AG09319 (cell line): ENCODE data around the gene AGTR1.

Source experiments
- DNase-seq: peaks from one replicate; pipeline ENCODE4 v3.0.0-alpha.2; 2010; ENCODE audit warnings: low read depth; ENCODE audit errors: extremely low read depth
- CTCF ChIP-seq: IDR thresholded peaks from 2 replicates; pipeline ENCODE4 v1.5.1; 2011; ENCODE audit warnings: low read depth, mild to moderate bottlenecking, inconsistent platforms, low read length, moderate library complexity

AGTR1 gene

DNA sequence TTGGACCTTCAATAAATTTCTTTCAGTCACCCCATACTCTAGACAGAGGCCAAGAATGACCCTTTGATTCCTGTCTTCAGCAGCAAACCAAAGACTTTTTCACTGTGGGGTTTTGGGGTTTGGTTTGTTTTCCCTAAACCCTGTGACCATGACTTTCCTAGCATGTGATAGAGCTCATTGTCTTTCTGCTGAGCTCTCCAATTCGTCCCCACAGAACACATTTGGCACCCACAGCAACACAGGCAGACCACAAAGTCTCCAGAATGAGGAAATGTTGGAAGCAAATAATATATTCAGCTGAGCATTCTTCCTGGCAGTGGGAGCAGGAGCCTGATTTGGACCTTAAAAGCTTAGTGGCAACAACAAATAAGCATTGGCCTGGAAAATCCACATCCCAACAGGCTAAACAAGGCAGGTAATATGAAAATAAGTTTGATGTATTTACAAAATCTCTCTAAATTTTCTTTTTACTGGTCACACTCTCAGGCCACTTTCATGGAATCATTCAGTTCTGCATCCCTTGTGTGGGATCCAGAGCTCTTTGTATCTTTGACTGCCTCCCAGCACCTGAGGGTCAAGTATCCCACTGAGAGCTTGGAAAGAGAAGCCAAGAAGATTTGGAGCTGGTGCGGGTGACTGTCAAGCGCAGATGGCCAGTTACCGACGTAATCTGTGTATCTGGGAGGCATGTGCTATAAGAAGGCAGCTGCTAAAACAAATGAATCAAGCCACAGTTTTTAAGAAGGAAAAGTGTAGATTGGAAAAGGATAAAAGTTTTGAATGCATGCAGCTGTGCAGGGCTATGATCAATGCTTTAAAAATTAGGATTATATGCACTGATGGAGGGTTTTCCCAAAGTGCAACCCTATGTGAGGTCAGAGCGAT is 93.4 kb downstream of the AGTR1 start:
- DNase-seq: no peak
- no peak for TF ChIP-seq CTCF

GRCh38 chr3:148791920-148792319 is 94.2 kb downstream of the AGTR1 start:
- no peak for TF ChIP-seq CTCF
- no peak for DNase-seq

DNA sequence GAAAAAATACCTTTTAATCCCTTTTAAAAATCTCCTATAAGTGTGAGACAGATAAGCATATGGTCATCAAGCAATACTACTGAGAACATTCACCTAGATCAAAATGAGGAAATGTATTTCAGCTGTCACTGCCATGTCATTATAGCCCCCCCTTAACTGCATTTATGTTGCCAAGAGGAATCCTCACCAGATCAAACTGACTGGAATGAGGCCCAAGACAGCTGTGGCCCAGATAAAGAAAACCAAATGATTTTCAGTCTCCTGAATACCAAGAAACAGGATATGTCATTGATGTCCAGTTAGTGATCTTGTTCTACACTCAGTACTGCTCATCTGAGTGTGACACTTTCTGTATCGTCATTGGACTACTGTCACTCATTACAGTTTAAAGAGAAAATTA is 94.8 kb downstream of the AGTR1 start:
- DNase-seq: no peak
- TF ChIP-seq CTCF: no peak
